GM15510 (cell line): ENCODE data around the gene ZDHHC14.

ENCODE experiments used
- POLR2A ChIP-seq: IDR thresholded peaks from 3 replicates; pipeline ENCODE4 v1.6.1; 2011; ENCODE audit warnings: borderline replicate concordance; ENCODE audit not compliant: insufficient read length; ENCODE audit errors: extremely low read depth

Gene ZDHHC14

GRCh38 chr6:157556144-157556645 lies 175.2 kb downstream of the ZDHHC14 start:
- no peak for TF ChIP-seq POLR2A

GRCh38 chr6:157556671-157557430 lies 175.9 kb downstream of the ZDHHC14 start:
- no peak for TF ChIP-seq POLR2A

DNA sequence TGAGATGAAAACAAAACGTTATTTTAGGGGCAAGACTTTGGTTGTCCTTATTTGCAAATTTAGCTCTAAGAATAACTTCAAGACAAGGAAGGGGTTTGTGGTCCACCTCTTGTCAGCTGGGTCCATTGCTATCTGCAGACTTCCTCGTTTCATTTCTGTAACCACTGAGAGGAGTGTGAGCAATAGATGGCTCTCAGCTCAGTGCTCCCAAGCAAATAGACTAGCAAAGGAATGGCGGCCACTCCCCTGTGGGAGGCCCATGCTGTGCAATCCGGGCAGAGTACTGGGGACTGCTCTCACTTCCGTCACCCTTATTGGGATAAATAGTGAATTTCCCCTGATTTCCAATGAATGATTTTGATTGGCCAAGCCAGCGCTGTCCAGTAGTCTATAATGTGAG lies 176.6 kb downstream of the ZDHHC14 start:
- no peak for TF ChIP-seq POLR2A

DNA sequence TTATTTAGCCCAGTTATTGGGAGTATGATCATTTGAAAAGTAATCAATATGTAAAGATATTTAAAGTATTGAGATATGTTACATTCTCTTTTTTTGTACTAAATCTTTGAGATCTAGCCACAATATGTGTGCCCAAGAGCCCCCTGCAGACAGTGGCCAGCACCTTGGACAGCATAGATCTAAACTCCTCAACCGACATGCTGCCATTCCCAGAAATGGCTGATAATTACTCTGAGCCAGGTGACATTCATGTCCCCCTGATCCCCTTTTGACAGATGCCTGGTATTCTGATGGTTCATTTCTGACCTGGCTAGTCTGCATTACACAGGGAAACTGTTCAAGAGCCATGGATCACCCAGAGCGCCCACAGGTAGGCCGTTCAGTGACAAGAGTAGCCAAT lies 177.1 kb downstream of the ZDHHC14 start:
- TF ChIP-seq POLR2A = no peak

- no peak for TF ChIP-seq POLR2A
Observed at GRCh38 chr6:157558487-157559200, 177.7 kb downstream of the ZDHHC14 start.

DNA sequence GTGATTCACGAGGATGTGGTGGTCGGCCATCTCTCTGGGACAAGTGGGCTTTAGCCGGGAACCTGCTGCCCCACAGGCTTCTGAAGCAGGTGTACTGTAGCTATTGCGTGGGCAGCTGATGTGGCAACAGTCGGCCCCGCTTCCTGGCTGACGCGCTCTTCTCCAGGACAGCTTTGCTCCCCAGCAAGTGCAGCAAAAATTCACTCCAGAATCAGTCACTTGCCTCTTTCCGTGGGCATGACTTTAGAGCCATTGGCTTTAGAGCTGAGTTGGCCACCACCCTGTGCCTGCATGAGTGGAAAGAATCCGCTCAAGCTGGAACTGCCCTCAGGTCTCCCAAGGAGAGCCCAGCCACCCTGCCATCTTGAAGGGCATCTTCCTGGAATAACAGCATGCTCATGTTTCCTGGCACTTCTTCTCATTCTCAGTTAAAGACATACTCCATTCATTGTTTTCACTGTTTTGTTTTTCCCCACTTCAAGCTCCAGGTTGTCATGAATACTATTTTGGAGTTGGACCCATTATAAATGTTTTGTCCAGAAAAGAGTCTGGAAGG lies 178.3 kb downstream of the ZDHHC14 start:
- no peak for TF ChIP-seq POLR2A

GRCh38 chr6:157560691-157561413 lies 179.9 kb downstream of the ZDHHC14 start:
- TF ChIP-seq POLR2A = no peak

GRCh38 chr6:157561414-157561790 lies 180.4 kb downstream of the ZDHHC14 start:
- no peak for TF ChIP-seq POLR2A

DNA sequence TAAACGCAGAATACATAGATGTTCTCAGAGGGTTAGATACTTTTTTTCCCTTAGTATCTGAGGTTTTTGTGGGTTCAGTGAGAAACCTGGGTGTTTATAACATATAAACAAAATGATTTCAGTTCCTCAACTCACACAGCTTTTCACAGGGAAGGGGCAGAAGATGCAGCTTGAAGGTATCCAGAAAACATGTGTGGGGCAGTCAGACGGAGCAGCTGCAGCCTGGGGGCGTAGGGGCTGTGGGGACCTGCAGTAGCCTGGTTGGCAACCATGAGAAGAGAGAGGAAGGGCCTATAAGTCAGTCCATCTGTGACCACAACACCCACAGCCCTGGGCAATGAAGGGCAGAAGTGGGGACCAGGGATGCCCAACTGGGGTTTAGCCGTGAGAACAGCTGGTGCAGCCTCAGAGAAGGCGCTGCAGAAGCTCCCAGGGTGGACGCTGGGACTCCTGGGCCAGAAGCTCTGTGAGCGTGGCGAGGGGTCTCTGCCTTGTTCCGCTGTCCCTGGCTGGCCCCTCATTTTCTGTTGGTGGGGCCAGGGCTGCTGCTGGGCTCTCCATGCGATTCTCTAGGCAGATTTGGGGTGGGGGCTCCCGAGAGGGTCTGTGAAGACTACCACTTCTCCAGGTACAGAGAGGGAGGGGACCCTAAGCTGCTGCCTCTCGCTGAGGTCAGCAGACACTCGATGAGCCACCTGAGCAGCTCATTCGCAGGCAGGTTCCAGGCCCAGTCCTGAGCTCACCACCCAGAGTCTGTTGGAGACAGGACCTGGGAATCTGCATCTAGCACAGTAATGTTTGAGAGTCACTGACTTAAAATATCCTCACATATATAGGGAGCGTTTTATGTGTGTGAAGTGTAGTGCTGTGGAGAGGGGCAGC lies 181.2 kb downstream of the ZDHHC14 start:
- no peak for TF ChIP-seq POLR2A

DNA sequence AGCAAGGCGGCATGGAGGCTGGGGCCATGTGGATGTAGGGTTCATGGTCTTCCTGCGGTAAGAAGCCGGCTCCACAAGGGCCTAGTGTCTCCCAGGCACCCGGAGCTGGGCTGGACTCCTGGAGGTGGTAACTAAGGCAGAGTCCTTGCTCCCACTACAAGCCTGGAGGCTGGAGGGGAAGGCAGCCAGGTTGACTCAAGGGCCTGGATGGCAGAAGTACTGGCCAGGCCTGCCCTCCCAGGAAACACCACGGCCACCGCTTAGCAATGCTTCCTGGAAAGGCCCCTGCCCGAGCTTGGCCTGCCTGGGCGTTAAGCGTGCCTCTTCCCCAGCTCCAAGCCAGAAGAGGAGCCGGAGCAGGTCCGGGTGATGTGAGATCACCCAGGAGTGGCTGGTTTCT lies 182.0 kb downstream of the ZDHHC14 start:
- no peak for TF ChIP-seq POLR2A

DNA sequence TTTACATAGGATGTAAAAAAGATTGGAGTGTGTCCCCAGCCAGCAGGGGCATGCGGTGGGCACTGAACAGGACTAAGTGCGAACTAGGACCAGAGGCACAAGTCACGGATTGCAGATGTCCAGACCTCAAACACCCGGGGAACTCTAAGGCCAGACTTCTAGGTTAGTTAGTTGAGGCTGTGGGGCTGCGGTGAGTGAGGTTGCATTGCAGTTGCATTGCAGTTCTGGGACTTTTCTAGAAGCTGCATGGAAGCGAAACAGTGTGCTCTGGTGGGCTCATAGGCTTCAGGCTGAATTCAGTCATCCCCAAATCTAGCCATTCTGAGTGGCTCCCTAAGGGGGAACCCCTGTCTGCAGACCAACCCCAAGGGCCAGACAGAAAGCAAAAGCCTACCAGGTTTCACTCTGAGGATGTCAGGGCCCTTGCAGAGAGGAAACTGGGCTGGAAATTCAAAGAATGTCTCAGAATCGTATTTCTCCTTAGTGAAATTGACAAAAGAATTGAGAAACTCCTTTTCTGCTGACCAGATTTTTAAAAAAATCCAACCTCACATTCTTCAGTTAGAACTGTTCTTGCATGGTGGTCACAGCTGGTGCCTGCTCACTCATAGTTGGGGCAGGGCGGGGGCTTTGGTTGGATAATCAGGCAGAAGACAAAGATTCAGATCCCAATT lies 182.8 kb downstream of the ZDHHC14 start:
- TF ChIP-seq POLR2A = no peak

DNA sequence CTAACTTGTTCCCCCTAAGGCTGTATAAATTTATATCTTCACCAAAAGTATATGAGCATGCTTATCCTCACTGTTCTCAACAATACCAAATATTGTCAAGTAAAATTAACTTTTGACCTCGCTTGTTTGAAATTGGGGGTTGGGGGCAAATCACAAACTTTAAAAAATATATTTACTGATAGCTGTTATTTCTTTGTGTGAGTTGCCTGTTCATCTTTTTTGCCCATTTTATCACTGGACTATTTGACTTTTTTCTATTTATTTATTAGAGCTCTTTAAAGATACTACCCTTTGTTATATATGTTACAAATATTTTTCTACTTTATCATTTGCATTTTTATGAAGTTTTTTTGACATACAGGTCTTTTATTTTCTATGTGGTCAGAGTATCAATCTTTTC lies 187.7 kb downstream of the ZDHHC14 start:
- TF ChIP-seq POLR2A = no peak

- TF ChIP-seq POLR2A = no peak
Observed at GRCh38 chr6:157569543-157569942, 188.6 kb downstream of the ZDHHC14 start.

- TF ChIP-seq POLR2A = no peak
Observed at GRCh38 chr6:157570104-157570503, 189.1 kb downstream of the ZDHHC14 start.

- no peak for TF ChIP-seq POLR2A
Observed at GRCh38 chr6:157570752-157571151, 189.8 kb downstream of the ZDHHC14 start.
